Measurements from ENCODE around the gene RETN.

RETN gene

GRCh38 chr19:7668842-7669241, at the start of gene RETN:
RETN (plus strand) TSS chr19:7669049; CDS start chr19:7669327, 278 bp downstream.
- DNase-seq (ENCODE audit: low read depth), result no peak

- DNase-seq (ENCODE audit: low read depth), result no peak
These were observed 49.0 kb upstream of the RETN start for GRCh38 chr19:7619671-7620441.

GRCh38 chr19:7620442-7621412, 48.1 kb upstream of the RETN start:
- DNase-seq (ENCODE audit: low read depth), result no peak

GRCh38 chr19:7622933-7623685, 45.7 kb upstream of the RETN start:
- no peak for DNase-seq (ENCODE audit: low read depth)

- no peak for DNase-seq (ENCODE audit: low read depth)
These were observed 44.9 kb upstream of the RETN start for GRCh38 chr19:7623725-7624603.

GRCh38 chr19:7624810-7625209, 44.0 kb upstream of the RETN start:
- DNase-seq (ENCODE audit: low read depth), result no peak

GRCh38 chr19:7625763-7626372, 43.0 kb upstream of the RETN start:
- DNase-seq (ENCODE audit: low read depth), result no peak

- DNase-seq (ENCODE audit: low read depth), result no peak
These were observed 41.7 kb upstream of the RETN start for GRCh38 chr19:7627166-7627565.

- peak; percentile 3 for DNase-seq (ENCODE audit: low read depth)
These were observed 40.1 kb upstream of the RETN start for GRCh38 chr19:7628589-7629311.

- peak; percentile 99 for DNase-seq (ENCODE audit: low read depth)
These were observed 39.3 kb upstream of the RETN start, which contains the start of the genes PET100 and XAB2 for GRCh38 chr19:7629347-7630054. PET100 (plus strand) TSS chr19:7629793; CDS start chr19:7629834, 41 bp downstream. XAB2 (minus strand) TSS chr19:7629545; CDS start chr19:7629527, 18 bp downstream.

- no peak for DNase-seq (ENCODE audit: low read depth)
These were observed 37.3 kb upstream of the RETN start for GRCh38 chr19:7631577-7631976.

- DNase-seq (ENCODE audit: low read depth), result no peak
These were observed 36.3 kb upstream of the RETN start for GRCh38 chr19:7632340-7633203.

- DNase-seq (ENCODE audit: low read depth), result no peak
These were observed 35.2 kb upstream of the RETN start, which contains the start of gene PCP2 for GRCh38 chr19:7633698-7634097. PCP2 (minus strand) TSS chr19:7633719; CDS start chr19:7633457, 262 bp downstream.

- DNase-seq (ENCODE audit: low read depth), result no peak
These were observed 33.2 kb upstream of the RETN start for GRCh38 chr19:7635670-7636069.

- DNase-seq (ENCODE audit: low read depth), result no peak
These were observed 32.5 kb upstream of the RETN start for GRCh38 chr19:7636317-7636690.

GRCh38 chr19:7636691-7637373, 32.0 kb upstream of the RETN start, which contains the start of gene STXBP2:
STXBP2 (plus strand) TSS chr19:7637110; CDS start chr19:7637150, 40 bp downstream.
- peak; percentile 32 for DNase-seq (ENCODE audit: low read depth)
